Activated CD8-positive, alpha-beta memory T cell treated with anti-CD3 and anti-CD28 coated beads, Interleukin-2, amount 10 ng/mL, durations not matched to agents 7 days and 5 days (primary cell): Measurements from ENCODE around the gene BICDL1. TPM values are rescaled to one million over a fixed set of nuclear protein-coding genes. Genes with fewer than 3 reads are reported as not detected.

Experiments used
- ATAC-seq: fragments of 150-1000 bp; cut with Tn5 transposase; one replicate; pipeline ENCODE4 v1.10.0; 2021; ENCODE audit warnings: moderate library complexity
- CTCF ChIA-PET: fragments of 350-600 bp; sonication (Branson Sonifier 250); formaldehyde crosslinking; loops from one replicate; lab custom pipeline; 2021; ENCODE audit warnings: antibody characterized with exemption; lab: Charles Lee
- DNase-seq: peaks from one replicate; pipeline ENCODE4 v3.0.0-alpha.2; 2020
- H3K27ac Mint-ChIP-seq: one replicate; pipeline ENCODE4 v1.8.0; 2021; ENCODE audit warnings: mild to moderate bottlenecking, mixed read lengths
- H3K27me3 Mint-ChIP-seq: one replicate; pipeline ENCODE4 v1.8.0; 2021; ENCODE audit warnings: mixed read lengths
- H3K36me3 Mint-ChIP-seq: one replicate; pipeline ENCODE4 v1.8.0; 2021; ENCODE audit warnings: mild to moderate bottlenecking, mixed read lengths
- H3K4me1 Mint-ChIP-seq: one replicate; pipeline ENCODE4 v1.8.0; 2021; ENCODE audit warnings: mixed read lengths
- H3K4me3 Mint-ChIP-seq: one replicate; pipeline ENCODE4 v1.8.0; 2021; ENCODE audit warnings: mild to moderate bottlenecking, moderate library complexity, mixed read lengths
- H3K9me3 Mint-ChIP-seq: one replicate; pipeline ENCODE4 v1.8.0; 2022; ENCODE audit warnings: low read depth, mixed read lengths
- total RNA-seq, 2 experiments: library from RNA; stranded (reverse); gene quantifications; one replicate each; pipeline ENCODE4 v1.2.3, GENCODE V29; 2021

Gene BICDL1
- total RNA-seq, 2 experiments from 2014 or later, result 59.8 to 62.9 TPM

DNA sequence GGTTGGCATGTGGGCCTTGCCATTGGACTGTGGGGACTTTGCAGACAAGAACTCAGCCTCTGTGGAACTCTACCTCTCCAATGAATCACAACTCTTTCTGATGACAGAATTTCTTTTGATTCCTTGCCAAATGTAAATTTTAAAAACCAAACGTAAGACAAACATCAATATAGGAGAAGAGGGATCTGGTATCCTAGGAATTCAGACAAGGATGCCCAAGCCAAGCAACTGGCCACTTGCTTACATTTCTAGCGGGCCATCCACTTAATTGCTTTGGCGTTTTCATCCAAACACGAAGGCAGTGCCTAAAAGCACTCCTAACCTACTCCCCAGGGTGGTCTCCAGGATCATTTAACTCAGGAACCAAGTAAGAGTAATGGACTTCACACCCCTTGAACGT, 150.9 kb downstream of the BICDL1 start:
- ATAC-seq, result no peak
- H3K4me3 Mint-ChIP-seq, result no peak overlapping the region
- no peaks in the 10 kb centered on the region for H3K9me3 Mint-ChIP-seq
- CTCF ChIA-PET, result no interaction called here
- H3K27me3 Mint-ChIP-seq, result no peaks in the 10 kb centered on the region
- no peak for DNase-seq
- H3K27ac Mint-ChIP-seq, result no peak overlapping the region
- peaks cover 59% of the 10 kb centered on the region for H3K36me3 Mint-ChIP-seq
- H3K4me1 Mint-ChIP-seq, result peaks cover 1% of the 10 kb centered on the region

DNA sequence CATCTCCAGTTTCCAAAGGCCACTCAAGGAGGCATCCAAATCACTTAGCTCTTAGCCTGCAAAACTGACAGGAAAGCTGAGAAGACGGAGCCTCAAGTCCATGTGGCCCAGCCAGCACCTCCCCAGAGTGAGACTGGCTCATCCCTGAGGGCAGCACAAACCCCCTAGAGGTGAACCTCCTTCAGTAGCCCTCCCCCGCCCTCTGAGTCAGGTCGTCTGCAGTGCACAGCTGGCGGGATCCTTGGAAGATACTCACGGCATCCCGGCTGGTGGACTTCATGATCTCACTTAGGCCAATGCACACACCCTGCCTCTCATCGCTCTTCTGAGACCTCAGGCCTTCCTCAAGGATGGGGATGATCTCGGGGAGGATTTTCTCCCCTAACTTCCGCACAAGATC, 151.6 kb downstream of the BICDL1 start:
- H3K4me3 Mint-ChIP-seq, result no peak overlapping the region
- no peak for DNase-seq
- no peaks in the 10 kb centered on the region for H3K9me3 Mint-ChIP-seq
- H3K27ac Mint-ChIP-seq, result no peak overlapping the region
- CTCF ChIA-PET, result no interaction called here
- H3K36me3 Mint-ChIP-seq, result peaks cover 55% of the 10 kb centered on the region
- ATAC-seq, result no peak
- H3K4me1 Mint-ChIP-seq, result no peaks in the 10 kb centered on the region
- H3K27me3 Mint-ChIP-seq, result no peaks in the 10 kb centered on the region

DNA sequence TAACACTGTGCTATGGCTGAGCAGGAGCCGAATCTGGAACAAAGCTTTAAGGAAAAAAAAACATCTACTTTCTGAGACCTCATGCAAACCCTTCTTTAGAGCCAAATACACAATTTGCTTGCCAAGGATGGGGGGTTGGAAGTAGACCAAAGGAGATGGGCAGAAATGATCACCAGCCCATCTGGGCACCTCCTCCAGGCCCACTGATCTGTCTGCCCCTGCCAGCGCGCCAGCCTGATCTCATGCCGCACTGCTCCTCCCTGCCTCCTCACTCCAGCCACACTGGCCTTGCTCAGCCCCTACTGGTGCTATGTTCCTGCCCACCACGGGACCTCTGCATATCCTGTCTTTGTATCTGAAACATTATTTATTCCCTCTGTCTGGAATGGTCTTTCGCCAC, 152.3 kb downstream of the BICDL1 start:
- Mint-ChIP-seq H3K4me3 (no peak overlapping the region), H3K27me3 (no peaks in the 10 kb centered on the region), H3K9me3 (no peaks in the 10 kb centered on the region), H3K4me1 (no peaks in the 10 kb centered on the region), H3K27ac (no peak overlapping the region), H3K36me3 (peaks cover 51% of the 10 kb centered on the region)
- ATAC-seq (no peak), DNase-seq (no peak)
- CTCF ChIA-PET, result no interaction called here

DNA sequence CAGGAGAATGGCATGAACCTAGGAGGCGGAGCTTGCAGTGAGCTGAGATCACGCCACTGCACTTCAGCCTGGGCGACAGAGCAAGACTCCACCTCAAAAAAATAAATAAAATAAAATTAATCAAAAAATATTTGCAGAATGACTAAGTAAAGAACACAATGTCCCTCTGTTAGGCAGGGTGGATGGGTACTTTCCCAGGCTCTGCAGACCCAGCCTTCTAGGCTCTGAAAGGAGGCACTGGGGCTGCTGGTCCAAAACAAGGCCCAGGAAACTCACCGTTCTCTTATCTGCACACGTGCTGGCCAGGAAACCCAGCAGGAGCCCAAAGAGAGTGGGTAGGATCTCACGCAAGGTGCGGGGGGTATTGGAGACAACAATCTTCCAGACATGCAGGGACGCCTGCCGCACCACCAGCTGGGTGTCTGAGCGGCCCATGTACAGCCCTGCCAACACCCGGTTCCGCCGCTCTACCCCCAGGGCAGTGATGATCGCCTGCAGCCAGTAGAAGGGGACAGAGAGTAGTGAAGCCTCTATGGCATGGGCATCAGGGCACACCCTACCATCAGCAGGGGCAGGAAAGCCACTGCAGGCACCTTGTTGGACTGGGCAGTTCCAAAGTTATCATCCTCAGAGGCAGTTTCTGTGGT, 153.3 kb downstream of the BICDL1 start:
- no peaks in the 10 kb centered on the region for H3K4me1 Mint-ChIP-seq
- H3K27me3 Mint-ChIP-seq, result no peaks in the 10 kb centered on the region
- CTCF ChIA-PET, result no interaction called here
- no peak for ATAC-seq
- peaks cover 49% of the 10 kb centered on the region for H3K36me3 Mint-ChIP-seq
- no peaks in the 10 kb centered on the region for H3K9me3 Mint-ChIP-seq
- H3K4me3 Mint-ChIP-seq, result no peak overlapping the region
- H3K27ac Mint-ChIP-seq, result no peak overlapping the region
- no peak for DNase-seq

Other genes with a start within 250 kb of the BICDL1 start
- 100 to 1,000 TPM in 1 of 2 experiments, 10 to 100 TPM in 1; 82.9 to 124 TPM for gene CIT, start 111.9 kb upstream of the BICDL1 start, total RNA-seq
- gene RAB35, start 127.5 kb downstream of the BICDL1 start, total RNA-seq, result 10 to 100 TPM; 63.7 to 81.3 TPM
- gene GCN1, start 205.5 kb downstream of the BICDL1 start, total RNA-seq, result 100 to 1,000 TPM; 126 to 151 TPM
- gene RPLP0, start 211.9 kb downstream of the BICDL1 start, total RNA-seq, result 1,000 to 10,000 TPM; 1,755 to 2,356 TPM